GM18511 (cell line): ENCODE results near the gene PCNA.

Experiments used
- ATAC-seq: cut with Tn5 transposase; IDR thresholded peaks from one replicate; pipeline ENCODE4 v1.9.1; 2021; ENCODE audit warnings: mild to moderate bottlenecking, moderate library complexity; ENCODE audit not compliant: unreplicated experiment

The PCNA gene

DNA sequence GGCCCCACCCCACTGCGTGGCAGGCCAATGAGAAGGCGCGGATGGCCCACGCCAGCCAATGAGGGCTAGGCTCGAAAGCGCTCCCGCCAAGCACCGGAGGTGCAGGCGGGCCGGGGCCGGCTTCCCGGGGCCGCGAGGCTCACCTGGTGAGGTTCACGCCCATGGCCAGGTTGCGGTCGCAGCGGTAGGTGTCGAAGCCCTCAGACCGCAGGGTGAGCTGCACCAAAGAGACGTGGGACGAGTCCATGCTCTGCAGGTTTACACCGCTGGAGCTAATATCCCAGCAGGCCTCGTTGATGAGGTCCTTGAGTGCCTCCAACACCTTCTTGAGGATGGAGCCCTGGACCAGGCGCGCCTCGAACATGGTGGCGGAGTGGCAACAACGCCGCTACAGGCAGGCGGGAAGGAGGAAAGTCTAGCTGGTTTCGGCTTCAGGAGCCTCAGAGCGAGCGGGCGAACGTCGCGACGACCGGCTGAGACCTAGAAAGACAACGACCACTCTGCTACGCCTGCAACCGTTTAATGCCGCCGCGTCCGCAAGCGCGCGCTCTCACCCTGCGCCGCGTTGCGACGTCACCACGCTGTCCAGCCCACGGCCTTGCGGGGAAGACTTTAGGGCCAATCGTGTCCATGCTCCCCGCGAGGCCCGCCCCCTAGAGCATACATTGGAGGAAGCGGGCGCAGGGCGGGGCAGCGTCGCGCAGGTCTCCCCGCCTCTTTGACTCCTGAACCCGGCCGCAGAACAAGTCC, at the start of gene PCNA:
Gene PCNA, minus strand, starts transcription at position 524 of the 750 bp plus-strand sequence. Its CDS starts 160 bp downstream, at position 364.
- ATAC-seq: peak; percentile 93

DNA sequence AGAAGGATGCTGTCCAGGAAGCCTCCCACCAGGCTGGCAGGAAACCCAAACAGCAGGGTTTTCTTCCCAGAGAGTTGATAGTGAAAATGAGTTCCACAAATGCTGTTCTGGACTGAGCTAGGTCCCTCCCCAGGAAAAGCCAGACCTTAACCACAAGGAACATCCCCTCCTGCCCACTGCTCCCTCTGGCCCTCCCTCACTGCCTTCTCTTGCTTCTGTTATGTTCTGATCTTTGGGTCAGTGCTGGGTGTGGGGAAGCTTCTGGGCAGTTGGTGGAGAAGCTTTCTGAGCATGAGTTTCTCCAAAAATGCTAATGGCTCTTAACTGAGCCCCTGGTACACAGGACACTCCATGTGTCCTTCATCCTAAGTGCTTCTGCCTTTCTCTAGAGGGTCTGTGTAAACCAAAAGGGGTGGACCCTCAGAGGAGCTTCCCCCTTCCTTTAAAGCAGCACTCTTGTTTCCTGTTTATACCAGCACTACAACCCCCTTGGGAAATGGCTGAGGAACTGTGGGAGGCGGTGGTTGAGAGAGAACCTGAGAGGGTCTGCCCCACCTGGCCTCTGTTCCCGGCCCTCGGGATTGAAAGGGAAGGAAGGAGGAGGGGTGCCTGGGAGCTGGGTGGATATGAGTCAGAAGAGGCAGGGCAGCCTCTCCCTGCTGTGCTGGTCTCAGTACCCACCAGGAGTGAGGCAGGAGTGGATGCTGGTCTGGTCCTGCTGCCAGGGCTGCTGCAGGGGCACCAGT, 49.1 kb upstream of the PCNA start:
- ATAC-seq: no peak

GRCh38 chr20:5164645-5165625, 45.2 kb upstream of the PCNA start:
- no peak for ATAC-seq

GRCh38 chr20:5161536-5162164, 41.9 kb upstream of the PCNA start:
- no peak for ATAC-seq

DNA sequence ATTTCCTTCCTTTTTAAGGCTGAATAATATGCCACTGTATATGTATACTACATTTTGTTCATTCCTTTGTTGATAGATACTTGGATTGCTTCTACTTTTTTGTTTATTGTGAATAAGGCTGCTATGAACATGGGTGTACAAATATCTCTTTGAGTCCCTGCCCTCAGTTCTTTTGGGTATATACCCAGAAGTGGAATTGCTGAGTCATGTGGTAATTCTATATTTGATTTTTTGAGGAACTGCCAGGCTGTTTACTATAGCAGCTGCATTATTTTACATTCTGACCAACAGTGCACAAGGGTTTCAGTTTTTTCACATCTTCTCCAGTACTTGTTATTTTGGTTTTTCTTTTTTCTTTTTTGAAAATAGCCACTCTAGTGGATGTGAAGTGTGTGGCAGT, 41.1 kb upstream of the PCNA start:
- ATAC-seq: no peak

DNA sequence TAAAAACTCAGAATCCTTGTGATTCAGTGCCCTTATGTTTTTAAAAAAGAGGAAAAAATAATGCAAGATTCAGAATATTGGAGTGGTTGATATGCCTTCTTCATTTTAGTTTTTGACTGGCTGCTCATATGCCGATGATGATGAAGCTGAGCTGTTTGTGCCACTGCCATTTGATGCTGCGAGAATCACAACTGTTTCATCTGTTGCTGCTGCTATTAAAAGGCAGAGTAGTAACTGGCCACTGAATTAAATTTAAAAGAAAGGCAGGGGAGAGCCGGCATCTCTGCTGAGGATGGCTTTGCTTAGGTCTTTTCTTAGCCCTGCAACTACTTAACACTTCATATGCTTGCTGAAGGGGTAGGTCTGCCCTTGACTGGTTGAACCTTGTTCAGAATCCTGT, 40.2 kb upstream of the PCNA start:
- no peak for ATAC-seq

- no peak for ATAC-seq
Measured at GRCh38 chr20:5156675-5157448, 37.1 kb upstream of the PCNA start.

DNA sequence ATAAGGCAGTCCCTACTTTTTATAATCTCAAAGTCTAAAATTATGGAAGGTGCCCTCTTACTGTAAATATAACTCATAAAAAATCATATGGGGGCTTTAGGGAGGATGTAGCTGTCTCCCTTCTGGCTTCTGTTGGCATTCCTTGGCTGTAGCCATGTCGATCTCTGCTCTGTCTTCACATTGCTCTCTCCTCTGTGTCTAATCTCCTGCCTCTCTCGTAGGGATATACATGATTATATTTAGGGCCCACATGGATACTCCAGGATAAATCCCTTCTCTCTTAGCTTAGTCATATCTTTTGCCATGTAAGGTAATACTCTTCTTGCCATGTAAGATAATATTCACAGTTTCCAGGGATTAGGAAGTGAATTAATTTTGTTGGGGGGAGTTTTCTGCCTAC, 35.6 kb upstream of the PCNA start:
- ATAC-seq: no peak

DNA sequence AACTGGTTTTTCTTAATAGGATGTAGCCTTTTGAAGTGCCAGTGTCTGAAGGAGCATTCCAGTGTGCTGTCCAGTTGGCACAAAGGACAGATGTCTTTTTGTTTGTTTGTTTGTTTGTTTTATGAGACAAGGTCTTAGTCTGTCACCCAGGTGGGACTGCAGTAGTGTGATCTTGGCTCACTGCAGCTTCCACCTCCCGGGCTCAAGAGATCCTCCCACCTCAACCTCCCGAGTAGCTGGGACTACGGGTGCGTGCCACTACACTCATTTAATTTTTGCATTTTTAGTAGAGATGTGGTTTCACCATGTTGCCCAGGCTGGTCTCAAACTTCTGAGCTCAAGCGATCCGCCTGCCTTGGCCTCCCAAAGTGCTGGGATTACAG, 34.8 kb upstream of the PCNA start:
- no peak for ATAC-seq

DNA sequence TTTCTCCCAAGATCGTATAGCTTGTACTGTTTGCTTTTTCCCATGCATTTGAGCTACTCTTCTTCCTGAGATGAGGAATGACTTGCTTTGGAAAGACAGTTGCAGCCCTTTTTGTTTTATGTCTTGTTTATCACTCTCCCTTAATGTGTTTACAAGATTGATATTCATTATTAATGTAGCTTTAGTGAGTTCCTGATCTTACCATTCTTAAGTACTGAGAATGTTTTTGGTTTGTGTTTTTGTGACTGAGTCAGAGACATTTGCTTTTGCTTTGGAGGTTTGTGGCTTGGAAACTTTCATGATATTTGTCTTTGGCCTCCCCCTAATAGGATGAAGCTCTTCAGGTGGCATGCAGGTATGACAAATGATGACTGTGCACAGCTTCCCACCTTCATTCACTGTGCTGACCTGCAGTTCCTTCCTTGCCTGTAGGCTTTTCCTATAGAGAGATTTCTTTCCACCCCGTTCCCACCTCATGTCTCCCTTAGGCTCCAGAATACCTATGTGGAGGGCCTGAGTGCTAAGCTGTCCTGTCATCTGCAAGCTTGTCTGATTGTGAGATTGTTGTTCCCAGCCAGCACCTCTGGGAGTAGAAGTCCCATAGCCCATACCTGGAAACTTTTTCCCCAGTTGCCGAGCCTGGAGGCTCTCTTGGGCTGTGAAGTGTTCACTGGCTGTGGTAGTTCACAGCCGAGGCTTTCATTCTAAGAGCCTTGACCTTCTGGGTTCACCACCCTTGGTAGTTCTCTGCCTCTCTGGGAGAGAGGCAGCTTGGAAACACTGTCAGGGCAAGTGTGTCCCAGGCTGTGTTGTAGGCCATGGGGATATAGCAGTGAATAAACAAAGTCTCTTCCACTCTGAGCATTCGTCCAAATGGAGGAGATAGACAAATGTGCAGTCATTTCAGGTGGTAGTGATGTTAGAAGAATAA, 34.1 kb upstream of the PCNA start:
- no peak for ATAC-seq

GRCh38 chr20:5153152-5153467, 33.4 kb upstream of the PCNA start:
- ATAC-seq: no peak

DNA sequence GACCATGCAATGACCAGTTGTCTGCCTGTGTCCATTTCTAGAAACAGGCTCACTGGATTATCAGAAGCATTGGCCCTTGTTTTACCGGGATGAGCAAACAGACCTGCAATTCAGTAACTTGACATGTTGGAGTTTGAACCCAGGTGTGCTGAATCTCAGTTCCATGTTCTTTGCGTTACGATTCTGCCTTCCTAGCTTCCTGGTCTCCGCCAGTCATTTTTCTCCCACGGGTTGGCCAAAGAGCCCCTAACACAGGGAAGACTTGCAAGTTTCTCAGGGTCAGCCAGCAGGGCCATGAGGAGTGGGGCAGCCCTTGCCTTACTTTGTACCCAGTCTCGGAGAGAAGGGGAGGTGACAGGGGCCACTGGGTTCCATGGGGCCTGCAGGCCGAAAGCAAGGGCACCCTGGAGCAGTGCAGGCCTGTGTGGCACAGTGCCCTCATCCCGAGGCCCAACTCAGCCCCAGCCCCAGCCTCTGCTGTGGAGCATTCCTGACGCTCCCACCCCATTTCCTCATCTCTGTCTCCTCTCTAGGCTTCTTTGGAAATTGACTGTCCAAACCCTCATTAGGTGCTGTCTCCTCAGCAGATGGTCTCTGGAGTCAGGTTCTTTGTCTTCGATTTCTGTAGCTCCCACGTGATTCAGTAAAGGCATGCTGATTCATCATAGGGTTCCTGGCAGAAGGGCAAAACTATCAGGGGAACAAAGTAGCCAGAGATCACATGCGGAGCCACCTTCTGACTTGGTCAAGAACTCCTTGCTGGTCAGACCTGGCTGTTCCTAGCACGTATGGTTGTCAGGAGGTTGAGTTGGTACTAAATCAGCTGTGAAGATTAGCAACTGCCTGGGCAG, 30.7 kb upstream of the PCNA start:
- ATAC-seq: no peak

GRCh38 chr20:5149892-5150225, 30.1 kb upstream of the PCNA start:
- no peak for ATAC-seq

- no peak for ATAC-seq
Measured at GRCh38 chr20:5148581-5148980, 28.8 kb upstream of the PCNA start.

DNA sequence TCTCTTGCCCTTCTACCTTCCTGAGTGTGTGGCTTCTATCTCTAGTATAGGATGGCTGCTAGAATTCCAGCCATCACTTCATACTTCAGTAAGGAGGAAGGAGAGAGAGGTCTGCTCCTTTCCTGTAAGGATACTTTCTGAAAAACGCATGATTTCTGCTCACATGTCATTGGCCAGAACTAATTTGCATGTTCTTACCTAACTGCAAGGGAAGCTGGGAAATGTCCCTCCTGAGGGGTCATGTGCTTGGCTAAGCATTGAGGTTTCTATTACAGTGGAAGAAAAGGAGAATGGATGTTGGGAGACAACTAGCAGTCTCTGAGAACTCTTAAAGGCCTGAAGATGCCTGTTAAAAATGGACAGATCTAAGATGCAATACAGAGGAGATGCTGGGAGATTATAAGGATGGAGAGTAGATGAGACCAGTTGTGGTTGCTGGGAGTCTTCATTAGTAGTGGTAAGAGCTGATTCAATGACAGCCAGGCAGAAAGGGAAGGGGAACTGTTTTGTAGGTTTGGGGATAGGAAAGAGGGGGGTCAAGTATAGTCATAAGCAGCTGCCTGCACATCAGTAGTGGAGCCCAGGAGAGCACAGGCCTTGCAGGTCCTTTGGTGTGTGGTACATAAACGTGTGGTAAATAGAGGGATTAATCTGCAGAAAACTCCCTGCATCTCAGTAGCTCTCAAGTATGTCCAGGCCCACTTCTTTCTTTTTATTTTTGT, 27.3 kb upstream of the PCNA start:
- ATAC-seq: no peak

DNA sequence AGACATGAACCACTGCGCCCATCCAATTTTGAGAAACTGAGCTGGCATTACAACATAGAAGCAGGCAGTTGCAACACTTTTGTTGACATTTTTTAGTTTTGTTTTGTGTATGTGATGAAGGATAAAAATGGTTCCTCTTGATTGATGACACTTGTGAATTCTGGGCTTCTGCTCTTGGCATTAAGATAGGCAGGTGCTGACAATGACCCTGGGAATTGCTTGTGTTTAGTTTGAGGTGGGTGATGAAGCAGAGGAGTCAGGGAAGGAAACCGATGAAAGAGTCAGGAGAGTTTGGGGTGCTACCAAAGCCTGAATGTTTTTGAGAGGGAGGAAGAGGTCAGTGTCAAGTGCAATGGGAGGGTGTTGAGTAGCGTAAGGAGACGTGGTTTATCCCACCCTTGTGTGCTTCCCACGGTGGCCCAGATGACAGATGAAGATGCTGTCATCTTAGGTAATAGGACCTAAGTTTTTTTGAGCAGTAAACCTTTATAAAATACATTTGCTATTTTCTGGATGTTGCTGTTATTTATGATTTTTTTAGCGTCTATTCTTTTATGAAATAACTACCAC, 26.4 kb upstream of the PCNA start:
- ATAC-seq: no peak

DNA sequence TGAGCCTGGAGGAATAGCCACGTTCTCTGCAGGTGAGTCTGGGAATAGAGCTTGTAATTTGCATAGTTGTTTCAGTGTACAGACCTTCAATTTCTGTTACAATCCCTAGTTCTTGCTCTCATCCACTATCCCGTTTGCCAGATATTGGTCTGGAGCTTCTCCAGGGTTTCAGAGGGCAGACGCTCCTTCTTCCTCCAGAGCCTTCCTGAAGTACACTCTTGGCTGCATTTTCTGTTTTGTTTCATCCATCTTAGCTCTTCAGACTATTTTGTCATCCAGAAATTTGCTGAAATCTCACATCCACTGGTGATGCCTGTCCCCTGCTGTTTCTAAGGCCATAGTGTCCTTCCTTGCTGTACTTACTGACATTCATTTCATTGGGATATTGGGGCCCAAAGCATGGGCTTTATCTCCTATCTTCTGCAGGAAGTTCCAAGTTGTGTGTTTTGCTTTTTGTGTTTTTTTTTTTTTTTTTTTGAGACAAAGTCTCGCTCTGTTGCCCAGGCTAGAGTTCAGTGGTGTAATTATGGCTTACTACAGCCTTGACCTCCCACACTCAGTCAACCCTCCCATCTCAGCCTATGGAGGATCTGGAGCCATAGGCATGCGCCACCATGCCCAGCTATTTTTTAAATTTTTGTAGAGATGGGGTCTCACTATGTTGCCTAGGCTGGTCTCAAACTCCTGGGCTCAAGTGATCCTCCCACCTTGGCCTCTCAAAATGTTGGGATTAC, 25.8 kb upstream of the PCNA start:
- peak; percentile 57 for ATAC-seq
